ENCODE data around the gene MED13L.

GRCh38 chr12:116142936-116143898, 134.3 kb downstream of the MED13L start:
- TF ChIP-seq CTCF (IDR thresholded peaks at IDR 0.05), result no peak
- no peak for TF ChIP-seq ZFX (IDR thresholded peaks at IDR 0.05; ENCODE audit: borderline replicate concordance)

Data from 22Rv1 (cell line).